Stimulated activated CD4-positive, alpha-beta T cell treated with anti-CD3 and anti-CD28 coated beads, Interleukin-4, amount 100 ng/mL, for 4 hours (primary cell): ENCODE results near the gene TGM6.

ENCODE experiments used
- DNase-seq, 2 experiments: peaks; one replicate each; pipeline ENCODE4 v3.0.0-alpha.2; 2020

The TGM6 gene

GRCh38 chr20:2365091-2365490 is 15.6 kb upstream of the TGM6 start:
- DNase-seq, result no peak

- DNase-seq, result no peak
These were observed 15.0 kb upstream of the TGM6 start for GRCh38 chr20:2365666-2366065.

- no peak for DNase-seq
These were observed 12.1 kb upstream of the TGM6 start for GRCh38 chr20:2368621-2369020.

- no peak for DNase-seq
These were observed 7.6 kb upstream of the TGM6 start for GRCh38 chr20:2373098-2373497.

GRCh38 chr20:2374346-2375125 is 6.2 kb upstream of the TGM6 start:
- DNase-seq, result no peak

- DNase-seq, result no peak
These were observed 1.8 kb upstream of the TGM6 start for GRCh38 chr20:2378893-2379292.

GRCh38 chr20:2379511-2380229 is 1.0 kb upstream of the TGM6 start:
- no peak for DNase-seq

GRCh38 chr20:2381303-2381702 is 602 bp downstream of the TGM6 start:
- DNase-seq, result no peak

- no peak for DNase-seq
These were observed 2.1 kb downstream of the TGM6 start for GRCh38 chr20:2382833-2383232.

GRCh38 chr20:2385026-2385425 is 4.3 kb downstream of the TGM6 start:
- DNase-seq, result no peak

GRCh38 chr20:2385496-2385895 is 4.8 kb downstream of the TGM6 start:
- no peak for DNase-seq

GRCh38 chr20:2386516-2387179 is 5.9 kb downstream of the TGM6 start:
- no peak for DNase-seq

- peak; percentile 27 to 35 for DNase-seq
These were observed 6.5 kb downstream of the TGM6 start for GRCh38 chr20:2387180-2387577.

- DNase-seq, result no peak
These were observed 6.9 kb downstream of the TGM6 start for GRCh38 chr20:2387580-2387979.

- DNase-seq, result no peak
These were observed 10.4 kb downstream of the TGM6 start for GRCh38 chr20:2390951-2391675.

- no peak for DNase-seq
These were observed 13.8 kb downstream of the TGM6 start for GRCh38 chr20:2394411-2395055.

GRCh38 chr20:2395136-2395535 is 14.4 kb downstream of the TGM6 start:
- DNase-seq, result no peak

GRCh38 chr20:2396241-2396814 is 15.6 kb downstream of the TGM6 start:
- no peak for DNase-seq

GRCh38 chr20:2397091-2397490 is 16.4 kb downstream of the TGM6 start:
- DNase-seq, result no peak

- DNase-seq, result no peak
These were observed 17.0 kb downstream of the TGM6 start for GRCh38 chr20:2397595-2398145.

GRCh38 chr20:2398449-2398848 is 17.7 kb downstream of the TGM6 start:
- no peak for DNase-seq

GRCh38 chr20:2399390-2399789 is 18.7 kb downstream of the TGM6 start:
- no peak for DNase-seq
